ENCODE measurements around the gene ATP5PD. TPM values are rescaled to one million over a fixed set of nuclear protein-coding genes. Genes with fewer than 3 reads are reported as not detected.

Gene ATP5PD
- total and polyA plus RNA-seq, 2 of the 8 experiments (the other 6 are each of a cell fraction or from before 2014, with no cell fraction given): 335 to 407 TPM

- H3K27ac ChIP-seq (ENCODE audit: low read depth, low read length): no peak overlapping the region
- H3K4ac ChIP-seq (replicated peaks; ENCODE audit: insufficient read length, low read depth, low read length): no peak overlapping the region
- H3K14ac ChIP-seq (ENCODE audit: insufficient read length): no peak overlapping the region
- no peak overlapping the region for H2BK20ac ChIP-seq (ENCODE audit: low read length)
- FAIRE-seq: no peak
- no peak overlapping the region for H2AK5ac ChIP-seq (ENCODE audit: low read depth, low read length)
- H2BK120ac ChIP-seq (replicated peaks; ENCODE audit: low read depth, low read length): no peak overlapping the region
- no peaks in the 10 kb centered on the region for H3K79me1 ChIP-seq (ENCODE audit: low read depth, low read length)
- H2BK5ac ChIP-seq (ENCODE audit: low read depth, low read length): no peak overlapping the region
- no peak overlapping the region for H4K91ac ChIP-seq (replicated peaks; ENCODE audit: insufficient read length, low read length)
- H4K5ac ChIP-seq (ENCODE audit: insufficient read length, low read depth, low read length): no peak overlapping the region
- no peak overlapping the region for H3K56ac ChIP-seq (replicated peaks; ENCODE audit: insufficient read length, low read depth, low read length)
- H3K18ac ChIP-seq (ENCODE audit: extremely low read depth, low read length): no peak overlapping the region
- ChIA-PET POLR2A (ENCODE audit: partially characterized antibody) (interaction anchor here (0.7 to 2.0 kb wide), 5 partner anchors 12 to 81 kb away, joined by 3 to 6 read pairs (median 3); partner anchors contain the start of genes JPT1 and SLC16A5), CTCF (ENCODE audit: partially characterized antibody) (interaction anchor here (0.7 to 7.3 kb wide), 11 partner anchors 10 to 635 kb away, joined by 3 to 64 read pairs (median 6); partner anchors contain the start of gene SLC16A5)
- H3K4me1 ChIP-seq (replicated peaks in 1 of 4; ENCODE audit: control insufficient read depth in 3 of 4, insufficient read depth in 4 of 4, low read length in 3 of 4): peaks cover 0 to 13% (median 5%) of the 10 kb centered on the region in 4 experiments; a peak in 4 of 7 replicates
- H2BK12ac ChIP-seq (ENCODE audit: low read depth, low read length): no peak overlapping the region
- H3K9me3 ChIP-seq (ENCODE audit: insufficient read depth in 2 of 2, low read depth in 1 of 2, low read length in 1 of 2): no peaks in the 10 kb centered on the region
- no peak overlapping the region for H3K4me2 ChIP-seq (ENCODE audit: insufficient read depth in 1 of 2, low read depth in 2 of 2, low read length in 2 of 2)
- H3K4me3 ChIP-seq (ENCODE audit: extremely low read depth in 1 of 4, insufficient read depth in 2 of 4, low read depth in 3 of 4, low read length in 4 of 4): no peak overlapping the region
- H3K23ac ChIP-seq (ENCODE audit: insufficient read length): no peak overlapping the region
- H2AFZ ChIP-seq (ENCODE audit: low read length): no peak overlapping the region
- no peaks in the 10 kb centered on the region for H3K36me3 ChIP-seq (ENCODE audit: control insufficient read depth in 2 of 4, insufficient read depth in 4 of 4, low read length in 3 of 4)
- no peak overlapping the region for H2BK15ac ChIP-seq (ENCODE audit: low read length)
- H3K79me2 ChIP-seq (ENCODE audit: control insufficient read depth in 1 of 2, insufficient read depth in 2 of 2, low read length in 2 of 2): no peaks in the 10 kb centered on the region
- no peaks in the 10 kb centered on the region for H3K23me2 ChIP-seq (ENCODE audit: low read depth, low read length)
- no peak for DNase-seq (ENCODE audit: low read depth in 1 of 2, low spot score in 2 of 2)
- no peak overlapping the region for H3K9ac ChIP-seq (replicated peaks in 1 of 4; ENCODE audit: extremely low read depth in 1 of 4, low read depth in 3 of 4, low read length in 3 of 4)
- H3K27me3 ChIP-seq (replicated peaks in 1 of 4; ENCODE audit: control insufficient read depth in 3 of 4, extremely low read depth in 1 of 4, insufficient read depth in 3 of 4, low read length in 3 of 4): no peaks in the 10 kb centered on the region
- no peaks in the 10 kb centered on the region for H4K20me1 ChIP-seq (replicated peaks in 1 of 2; ENCODE audit: control insufficient read depth in 1 of 2, insufficient read depth in 2 of 2, low read length in 2 of 2)
- H4K8ac ChIP-seq (ENCODE audit: extremely low read depth, insufficient read depth, low read length): no peak overlapping the region
- WGBS, 2 experiments (ENCODE audit: extremely low coverage in 1 of 2, insufficient coverage in 1 of 2, insufficient read length in 1 of 2, insufficient replicate concordance in 2 of 2, low coverage in 1 of 2, low lambda C conversion rate in 2 of 2, missing lambda C conversion rate in 1 of 2): 97% methylated on average over 5 of the region's 5 CpGs; no CpG with 5 or more reads in 1 of the 2 experiments
- no peak for TF ChIP-seq JUN (IDR thresholded peaks at IDR 0.05; ENCODE audit: low read depth, low read length)
- no peak for TF ChIP-seq NRF1 (IDR thresholded peaks at IDR 0.05; ENCODE audit: low read depth, low read length)
- TF ChIP-seq TCF12 (IDR thresholded peaks at IDR 0.05; ENCODE audit: low read depth, low read length): no peak
- no peak for TF ChIP-seq SIN3A (conservative IDR thresholded peaks at IDR 0.05 in 1 of 2, IDR thresholded peaks at IDR 0.05 in 1 of 2; ENCODE audit: low read depth in 1 of 2, low read length in 2 of 2)
- TF ChIP-seq TBP (IDR thresholded peaks at IDR 0.05; ENCODE audit: low read depth, low read length): no peak
- no peak for TF ChIP-seq GABPA (IDR thresholded peaks at IDR 0.05; ENCODE audit: borderline replicate concordance, insufficient read depth, low read length)
- no peak for TF ChIP-seq HDAC2 (IDR thresholded peaks at IDR 0.05; ENCODE audit: borderline replicate concordance in 1 of 2, low read depth in 2 of 2, low read length in 2 of 2)
- no peak for TF ChIP-seq NANOG (IDR thresholded peaks at IDR 0.05; ENCODE audit: insufficient read depth, low read depth, low read length, poor library complexity, severe bottlenecking)
- TF ChIP-seq, protein P1, sequence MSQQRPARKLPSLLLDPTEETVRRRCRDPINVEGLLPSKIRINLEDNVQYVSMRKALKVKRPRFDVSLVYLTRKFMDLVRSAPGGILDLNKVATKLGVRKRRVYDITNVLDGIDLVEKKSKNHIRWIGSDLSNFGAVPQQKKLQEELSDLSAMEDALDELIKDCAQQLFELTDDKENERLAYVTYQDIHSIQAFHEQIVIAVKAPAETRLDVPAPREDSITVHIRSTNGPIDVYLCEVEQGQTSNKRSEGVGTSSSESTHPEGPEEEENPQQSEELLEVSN (IDR thresholded peaks at IDR 0.05): no peak
- TF ChIP-seq CHD1 (IDR thresholded peaks at IDR 0.05; ENCODE audit: low read depth, low read length): no peak
- no peak for TF ChIP-seq RNF2 (IDR thresholded peaks at IDR 0.05; ENCODE audit: borderline replicate concordance, low read depth, low read length, missing control alignments, poor library complexity, severe bottlenecking)
- no peak for TF ChIP-seq BCL11A (IDR thresholded peaks at IDR 0.05; ENCODE audit: low read depth in 2 of 2, low read length in 2 of 2)
Observed at GRCh38 chr17:75073618-75074047, 26.9 kb upstream of the ATP5PD start.
